Spleen (tissue), 7 donors: ENCODE results near the gene ARF1.

Experiments
- CTCF ChIP-seq, 11 experiments: fragments of 200-600 bp in 7 of 11; fragments of 450-650 bp in 4 of 11; sonication (generic) in 4 of 11; IDR thresholded peaks in 8 of 11; conservative IDR thresholded peaks in 3 of 11; 1 replicate in 7 of 11; 2 replicates in 4 of 11; pipeline versions ENCODE4 v1.4.0 to v1.8.0; 2016 to 2021; ENCODE audit warnings: antibody characterized with exemption in 11 of 11, inconsistent platforms in 4 of 11, mild to moderate bottlenecking in 1 of 11
- POLR2A ChIP-seq, 3 donors: fragments of 450-650 bp; IDR thresholded peaks; one replicate each; pipeline ENCODE4 v1.5.1; 2017; ENCODE audit warnings: antibody characterized with exemption in 3 of 3, mild to moderate bottlenecking in 1 of 3
- POLR2AphosphoS5 ChIP-seq, 3 donors: sonication (generic); formaldehyde crosslinking; IDR thresholded peaks; one replicate each; pipeline ENCODE4 v1.5.1; 2017; ENCODE audit warnings: antibody characterized with exemption in 3 of 3
- donor health status: DM: no; HTN: no; CAD: no; lungs with moderate emphysema.
- donor health status: DM: no; HTN: no; CAD: no.
- donor health status: DM: no; HTN: no; CAD: no.

- TF ChIP-seq POLR2A (IDR thresholded peaks at IDR 0.05) (no peak), CTCF (IDR thresholded peaks at IDR 0.05 in 8 of 11, conservative IDR thresholded peaks at IDR 0.05 in 3 of 11) (no peak), POLR2AphosphoS5 (IDR thresholded peaks at IDR 0.05) (peak in 1 of 3 donors; percentile 32)
These were observed 7.4 kb upstream of the ARF1 start for GRCh38 chr1:228074954-228075730.
